ENCODE results near the gene LTA. TPM values are rescaled to one million over a fixed set of nuclear protein-coding genes. Genes with fewer than 3 reads are reported as not detected.

LTA gene
- total and polyA plus RNA-seq, 8 donors, result 0.05 to 1.3 (median 0.14) TPM; not detected in 4

DNA sequence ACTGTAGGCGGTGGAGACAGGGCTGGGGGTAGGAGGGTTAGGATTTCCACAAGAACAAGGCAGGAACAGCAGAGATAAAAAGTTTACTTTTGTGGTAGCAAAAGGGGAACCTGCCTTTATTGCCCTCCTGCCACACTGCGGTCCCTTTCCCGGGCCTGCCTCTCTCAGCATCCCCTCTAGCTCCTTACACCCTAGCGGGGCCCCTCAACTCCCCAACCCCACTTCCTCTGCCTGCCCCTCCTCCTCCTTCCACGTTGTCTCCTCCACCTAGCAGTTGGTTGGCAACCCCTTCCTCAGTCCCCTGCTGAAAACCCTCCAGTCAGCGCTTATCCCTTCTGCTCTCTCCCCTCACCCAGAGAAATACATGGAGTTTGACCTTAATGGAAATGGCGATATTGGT, 43.7 kb downstream of the LTA start:
- Histone ChIP-seq H3K4me3 (peak overlapping the region in 1 of 4 donors; percentile 20), H3K27ac (peak overlapping the region in 1 of 4 donors; percentile 11), H3K4me1 (no peaks in the 10 kb centered on the region), H3K36me3 (no peaks in the 10 kb centered on the region), H3K27me3 (no peaks in the 10 kb centered on the region), H3K9me3 (no peaks in the 10 kb centered on the region)
- ATAC-seq, result no peak
- intact Hi-C loops (cut with DNase I), result no loop called here
- peak in 1 of 6 donors; percentile 55 for DNase-seq
- FAIRE-seq, result no peak
- 75 to 81% methylated on average over 7 of the region's 7 CpGs for WGBS, 2 donors
- TF ChIP-seq, protein P1, sequence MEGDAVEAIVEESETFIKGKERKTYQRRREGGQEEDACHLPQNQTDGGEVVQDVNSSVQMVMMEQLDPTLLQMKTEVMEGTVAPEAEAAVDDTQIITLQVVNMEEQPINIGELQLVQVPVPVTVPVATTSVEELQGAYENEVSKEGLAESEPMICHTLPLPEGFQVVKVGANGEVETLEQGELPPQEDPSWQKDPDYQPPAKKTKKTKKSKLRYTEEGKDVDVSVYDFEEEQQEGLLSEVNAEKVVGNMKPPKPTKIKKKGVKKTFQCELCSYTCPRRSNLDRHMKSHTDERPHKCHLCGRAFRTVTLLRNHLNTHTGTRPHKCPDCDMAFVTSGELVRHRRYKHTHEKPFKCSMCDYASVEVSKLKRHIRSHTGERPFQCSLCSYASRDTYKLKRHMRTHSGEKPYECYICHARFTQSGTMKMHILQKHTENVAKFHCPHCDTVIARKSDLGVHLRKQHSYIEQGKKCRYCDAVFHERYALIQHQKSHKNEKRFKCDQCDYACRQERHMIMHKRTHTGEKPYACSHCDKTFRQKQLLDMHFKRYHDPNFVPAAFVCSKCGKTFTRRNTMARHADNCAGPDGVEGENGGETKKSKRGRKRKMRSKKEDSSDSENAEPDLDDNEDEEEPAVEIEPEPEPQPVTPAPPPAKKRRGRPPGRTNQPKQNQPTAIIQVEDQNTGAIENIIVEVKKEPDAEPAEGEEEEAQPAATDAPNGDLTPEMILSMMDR (IDR thresholded peaks at IDR 0.05), result no peak

DNA sequence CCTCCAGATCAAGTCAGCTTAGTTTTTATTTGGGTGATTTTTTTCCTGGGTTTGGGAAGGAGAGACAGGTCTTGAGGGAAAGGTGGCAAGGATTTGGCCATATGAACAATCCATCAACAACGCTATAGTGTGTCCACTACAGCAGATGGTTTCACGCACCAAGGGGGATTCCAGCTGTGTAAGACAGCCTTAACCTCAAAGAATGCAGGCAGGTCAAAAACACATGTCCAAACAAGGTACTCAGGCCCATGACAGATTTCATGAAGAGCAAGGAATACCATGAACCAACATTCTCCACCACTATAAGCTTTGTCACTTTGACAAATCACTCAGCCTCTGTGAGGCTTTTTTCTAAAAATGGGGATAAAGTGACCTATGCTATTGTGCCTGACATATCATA, 44.9 kb downstream of the LTA start:
- Histone ChIP-seq H3K27ac (no peak overlapping the region), H3K9me3 (no peaks in the 10 kb centered on the region), H3K36me3 (no peaks in the 10 kb centered on the region), H3K4me3 (no peak overlapping the region), H3K4me1 (peaks cover 0 to 3% (median under 1%) of the 10 kb centered on the region in 3 donors), H3K27me3 (no peaks in the 10 kb centered on the region)
- DNase-seq, result no peak
- intact Hi-C loops (cut with DNase I), result no loop called here
- 87 to 92% methylated on average over 2 of the region's 2 CpGs for WGBS, 2 donors
- no peak for FAIRE-seq
- TF ChIP-seq, protein P1 (IDR thresholded peaks at IDR 0.05), result no peak
- ATAC-seq, result no peak

DNA sequence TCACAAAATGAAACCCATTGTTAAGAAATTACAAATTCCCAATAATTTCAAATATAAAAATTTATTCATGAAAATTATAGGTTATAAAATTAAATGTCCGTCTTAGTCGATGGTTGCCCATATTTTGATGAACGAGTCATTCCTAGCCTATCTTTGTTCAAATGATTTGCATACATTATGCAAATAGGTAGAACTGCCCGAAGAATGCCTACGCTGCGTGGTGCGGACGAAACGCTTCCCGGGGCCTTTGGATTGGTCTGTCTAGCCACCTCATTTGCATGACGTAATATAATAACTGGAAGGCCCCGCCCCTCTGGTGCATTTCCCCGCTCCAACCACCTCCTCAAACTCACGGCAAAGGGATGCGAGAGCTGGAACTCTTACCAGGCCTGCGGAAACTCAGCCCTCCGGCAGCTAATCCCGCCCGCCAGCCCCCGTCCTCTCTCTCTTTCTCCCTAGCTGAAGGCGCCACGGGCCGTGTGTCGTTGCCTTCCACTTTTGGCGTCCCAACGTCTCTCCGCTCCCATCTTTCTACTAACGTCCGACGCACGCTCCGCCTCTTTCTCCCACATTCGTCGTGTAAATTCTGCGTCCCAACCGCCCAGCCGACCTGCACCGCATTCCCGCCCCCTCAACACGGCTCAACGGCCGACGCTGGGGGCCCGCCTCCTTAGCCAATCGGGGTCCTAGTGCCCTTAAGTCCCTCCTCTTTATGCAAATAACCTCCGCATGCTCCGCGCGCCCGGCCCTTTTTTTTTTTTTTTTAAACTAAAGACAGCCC, 47.9 kb downstream of the LTA start:
- no peaks in the 10 kb centered on the region for H3K27me3 ChIP-seq
- TF ChIP-seq, protein P1 (IDR thresholded peaks at IDR 0.05), result no peak
- ATAC-seq (peak; percentile 89 to 94 (median 90)), FAIRE-seq (peak; percentile 93), DNase-seq (peak; percentile 92 to 99 (median 98))
- peaks cover 4 to 8% (median 4%) of the 10 kb centered on the region in 3 donors for H3K4me1 ChIP-seq
- WGBS, 2 donors, result 0 to 1% methylated on average over 47 to 50 of the region's 50 CpGs
- peaks cover 4 to 10% (median 10%) of the 10 kb centered on the region in 3 donors for H3K36me3 ChIP-seq
- peak overlapping the region; percentile 80 to 92 (median 88) for H3K27ac ChIP-seq
- peak overlapping the region; percentile 1 to 88 (median 47) for H3K4me3 ChIP-seq
- no peaks in the 10 kb centered on the region for H3K9me3 ChIP-seq
- intact Hi-C loops (cut with DNase I), result no loop called here

DNA sequence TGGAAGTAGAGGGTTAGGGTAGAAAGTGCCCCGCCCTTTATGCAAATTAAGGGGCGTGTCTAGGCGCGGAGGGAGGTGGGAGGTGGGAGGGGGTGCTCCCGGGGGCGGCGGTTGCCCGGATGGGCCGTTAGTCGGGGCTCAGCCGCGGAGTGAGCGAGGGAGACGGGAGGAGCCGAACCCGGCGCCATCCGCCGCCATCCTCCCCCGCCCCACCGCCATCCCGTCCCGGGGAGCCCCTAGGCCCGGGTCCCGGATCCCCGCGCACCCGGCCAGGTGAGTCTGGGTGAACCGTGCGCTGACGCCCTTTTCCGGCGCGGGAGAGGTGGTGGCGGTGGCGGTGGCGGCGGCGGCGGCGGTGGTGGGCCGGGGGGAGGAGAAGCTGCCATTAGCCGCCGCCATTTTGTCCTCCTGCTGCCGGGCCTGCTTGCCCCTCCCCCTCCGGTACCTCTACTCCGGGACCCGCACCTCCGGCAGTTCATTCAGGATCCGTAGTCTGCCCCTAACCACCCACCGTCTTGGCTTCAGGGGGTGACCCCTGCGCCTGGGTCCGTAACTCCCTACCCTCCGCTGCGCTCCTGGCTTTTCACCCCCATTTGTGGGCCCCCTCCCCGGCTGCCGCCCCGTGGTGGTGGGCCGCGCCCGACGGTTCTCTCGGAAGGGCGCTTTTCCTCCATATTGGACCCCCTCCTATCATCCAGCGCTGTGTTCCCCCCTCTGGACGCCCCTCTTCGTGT, 48.7 kb downstream of the LTA start, which contains the start of gene PRRC2A:
TSS of gene PRRC2A (plus strand) at position 130 of the 734 bp plus-strand sequence. CDS start 2,075 bp downstream, outside the sequence.
- Histone ChIP-seq H3K4me1 (peaks cover 4 to 8% (median 4%) of the 10 kb centered on the region in 3 donors), H3K9me3 (no peaks in the 10 kb centered on the region), H3K36me3 (peaks cover 10 to 18% (median 17%) of the 10 kb centered on the region in 3 donors), H3K4me3 (peak within 1 kb of the TSS; percentile 58 to 88 (median 78)), H3K27ac (peak within 1 kb of the TSS; percentile 80 to 92 (median 88)), H3K27me3 (no peaks in the 10 kb centered on the region)
- TF ChIP-seq, protein P1 (IDR thresholded peaks at IDR 0.05), result no peak
- FAIRE-seq (no peak), DNase-seq (peak in 3 of 6 donors; percentile 94 to 97 (median 96)), ATAC-seq (peak; percentile 39 to 84 (median 52))
- 0% methylated on average over 30 to 60 of the region's 67 CpGs for WGBS, 2 donors
- intact Hi-C loops (cut with DNase I), result no loop called here

Measured in pancreas (tissue), 10 donors.